Right lobe of liver (tissue), 6 donors: ENCODE data around the gene PEPD. TPM values are rescaled to one million over a fixed set of nuclear protein-coding genes. Genes with fewer than 3 reads are reported as not detected.

Source experiments
- ATAC-seq, 4 donors: fragments of 200-7000 bp; cut with Tn5 transposase; one replicate each; pipeline ENCODE4 v1.9.1; 2020; ENCODE audit warnings: mild to moderate bottlenecking in 4 of 4, moderate library complexity in 4 of 4
- DNase-seq, 3 donors: peaks; one replicate each; pipeline ENCODE4 v3.0.0-alpha.2; 2020
- H3K27ac ChIP-seq, 3 donors: fragments of 200-600 bp; one replicate each; pipeline ENCODE4 v1.8.0; 2022
- H3K27me3 ChIP-seq, 2 donors: fragments of 200-600 bp; one replicate each; pipeline ENCODE4 v1.8.0; 2022
- H3K36me3 ChIP-seq, 4 donors: fragments of 200-600 bp; sonication (generic) in 1 of 4; one replicate each; pipeline versions ENCODE4 v1.5.1 to v1.8.0; 2017 to 2022; ENCODE audit warnings: control low read depth in 1 of 4
- H3K4me1 ChIP-seq, 4 donors: fragments of 200-600 bp; sonication (generic) in 1 of 4; one replicate each; pipeline versions ENCODE4 v1.5.1 to v1.8.0; 2017 to 2022; ENCODE audit warnings: control low read depth in 1 of 4
- H3K4me3 ChIP-seq, 3 donors: fragments of 200-600 bp; one replicate each; pipeline ENCODE4 v1.8.0; 2022
- H3K9me3 ChIP-seq, 4 donors: fragments of 200-600 bp; sonication (generic) in 1 of 4; one replicate each; pipeline versions ENCODE4 v1.5.1 to v1.8.0; 2017 to 2022; ENCODE audit warnings: control low read depth in 1 of 4
- POLR2A ChIP-seq: fragments of 450-650 bp; IDR thresholded peaks from one replicate; pipeline ENCODE4 v1.6.1; 2017; ENCODE audit warnings: antibody characterized with exemption, mild to moderate bottlenecking
- WGBS: methylation state at CpG from one replicate; pipeline ENCODE4 v1.1.6; 2018; ENCODE audit warnings: low coverage, low lambda C conversion rate; ENCODE audit not compliant: insufficient coverage; ENCODE audit errors: missing lambda C conversion rate; 5-methylcytosine and 5-hydroxymethylcytosine counted together
- intact Hi-C, 2 donors: fragments of 100-400 bp; cut with DNase I; formaldehyde crosslinking; loops; one replicate each; pipeline versions ENCODE4 v1.11.2 to v1.14.1; 2022
- total RNA-seq, 6 experiments: library from RNA; depleted of rRNA in 2 of 6; stranded (reverse); fragments of >200 nt in 2 of 6; fragmentation: NEBNext Ultra II Directional in 3 of 6; extraction: Animal tissue kit (Norgen Biotek cat#: 25700) in 3 of 6; gene quantifications; one replicate each; pipeline versions ENCODE4 v1.1.0 to v1.2.4, GENCODE V29; 2016 to 2023
- TF ChIP-seq, protein P1 (sequence below), 4 donors: fragments of 200-600 bp in 3 of 4; fragments of 450-650 bp in 1 of 4; IDR thresholded peaks; one replicate each; pipeline versions ENCODE4 v1.5.1 to v1.8.0; 2016 to 2022; ENCODE audit warnings: antibody characterized with exemption in 4 of 4, mild to moderate bottlenecking in 2 of 4
- donor health status: DM: no; HTN: yes; CAD: no.
- donor health status: DM: no; HTN: no; CAD: no.
- donor health status: DM: no; HTN: no; CAD: no.
- donor health status: DM: no; HTN: yes; CAD: no.
- donor health status: DM: no; HTN: yes; CAD: no.

Gene PEPD
- total RNA-seq, 6 experiments from 2014 or later, result 121 to 261 (median 167) TPM

GRCh38 chr19:33461256-33462111 is 60.1 kb downstream of the PEPD start:
- TF ChIP-seq, protein P1, sequence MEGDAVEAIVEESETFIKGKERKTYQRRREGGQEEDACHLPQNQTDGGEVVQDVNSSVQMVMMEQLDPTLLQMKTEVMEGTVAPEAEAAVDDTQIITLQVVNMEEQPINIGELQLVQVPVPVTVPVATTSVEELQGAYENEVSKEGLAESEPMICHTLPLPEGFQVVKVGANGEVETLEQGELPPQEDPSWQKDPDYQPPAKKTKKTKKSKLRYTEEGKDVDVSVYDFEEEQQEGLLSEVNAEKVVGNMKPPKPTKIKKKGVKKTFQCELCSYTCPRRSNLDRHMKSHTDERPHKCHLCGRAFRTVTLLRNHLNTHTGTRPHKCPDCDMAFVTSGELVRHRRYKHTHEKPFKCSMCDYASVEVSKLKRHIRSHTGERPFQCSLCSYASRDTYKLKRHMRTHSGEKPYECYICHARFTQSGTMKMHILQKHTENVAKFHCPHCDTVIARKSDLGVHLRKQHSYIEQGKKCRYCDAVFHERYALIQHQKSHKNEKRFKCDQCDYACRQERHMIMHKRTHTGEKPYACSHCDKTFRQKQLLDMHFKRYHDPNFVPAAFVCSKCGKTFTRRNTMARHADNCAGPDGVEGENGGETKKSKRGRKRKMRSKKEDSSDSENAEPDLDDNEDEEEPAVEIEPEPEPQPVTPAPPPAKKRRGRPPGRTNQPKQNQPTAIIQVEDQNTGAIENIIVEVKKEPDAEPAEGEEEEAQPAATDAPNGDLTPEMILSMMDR (IDR thresholded peaks at IDR 0.05), result no peak
- no peak for TF ChIP-seq POLR2A
- Histone ChIP-seq H3K9me3 (no peaks in the 10 kb centered on the region), H3K36me3 (peaks cover 0 to 39% (median 20%) of the 10 kb centered on the region in 4 donors), H3K4me1 (no peaks in the 10 kb centered on the region), H3K4me3 (no peak overlapping the region), H3K27me3 (no peaks in the 10 kb centered on the region), H3K27ac (no peak overlapping the region)
- no peak for ATAC-seq
- intact Hi-C loops, result no loop called here
- DNase-seq, result peak in 1 of 3 donors; percentile 47
- WGBS, result 82% methylated on average over 2 of the region's 24 CpGs

DNA sequence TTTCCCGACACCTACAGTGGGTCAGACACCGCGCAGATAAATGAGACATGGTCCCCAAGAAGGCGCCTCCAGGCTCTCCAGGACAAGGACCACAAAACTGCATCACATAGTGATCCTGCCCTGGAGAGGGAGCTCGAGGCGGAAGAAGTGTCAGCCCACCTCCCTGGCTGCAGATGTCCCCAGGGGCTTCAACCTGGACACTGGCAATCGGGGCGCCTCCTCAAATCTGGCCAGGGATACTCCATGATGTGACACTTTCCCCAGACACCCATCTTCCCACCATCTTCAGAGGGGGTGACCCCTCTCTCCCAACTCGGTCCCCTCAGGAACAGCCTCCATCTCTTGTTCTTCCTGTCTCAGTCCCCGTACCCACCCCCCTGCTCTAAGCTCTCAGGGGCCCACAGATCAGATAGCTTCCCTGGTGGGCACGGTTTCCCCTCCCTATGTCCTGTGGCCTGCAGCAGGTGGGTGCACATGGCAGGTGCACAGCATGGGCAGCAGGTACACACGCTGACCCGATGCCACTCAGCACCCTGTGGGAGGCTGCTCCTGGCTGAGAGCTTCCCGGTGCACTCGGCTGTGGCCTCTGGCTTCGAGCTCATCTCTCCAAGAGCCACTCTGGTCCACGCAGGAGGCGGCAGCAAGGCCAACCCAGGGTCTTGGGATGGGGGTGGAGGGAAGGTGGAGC is 61.2 kb downstream of the PEPD start:
- DNase-seq (peak in 1 of 3 donors; percentile 46), ATAC-seq (no peak)
- Histone ChIP-seq H3K4me3 (no peak overlapping the region), H3K27ac (no peak overlapping the region), H3K4me1 (no peaks in the 10 kb centered on the region), H3K36me3 (peaks cover 0 to 40% (median 20%) of the 10 kb centered on the region in 4 donors), H3K9me3 (no peaks in the 10 kb centered on the region), H3K27me3 (no peaks in the 10 kb centered on the region)
- WGBS, result 88% methylated on average over 5 of the region's 18 CpGs
- TF ChIP-seq, protein P1 (IDR thresholded peaks at IDR 0.05), result no peak
- TF ChIP-seq POLR2A, result no peak
- intact Hi-C loops, result no loop called here

DNA sequence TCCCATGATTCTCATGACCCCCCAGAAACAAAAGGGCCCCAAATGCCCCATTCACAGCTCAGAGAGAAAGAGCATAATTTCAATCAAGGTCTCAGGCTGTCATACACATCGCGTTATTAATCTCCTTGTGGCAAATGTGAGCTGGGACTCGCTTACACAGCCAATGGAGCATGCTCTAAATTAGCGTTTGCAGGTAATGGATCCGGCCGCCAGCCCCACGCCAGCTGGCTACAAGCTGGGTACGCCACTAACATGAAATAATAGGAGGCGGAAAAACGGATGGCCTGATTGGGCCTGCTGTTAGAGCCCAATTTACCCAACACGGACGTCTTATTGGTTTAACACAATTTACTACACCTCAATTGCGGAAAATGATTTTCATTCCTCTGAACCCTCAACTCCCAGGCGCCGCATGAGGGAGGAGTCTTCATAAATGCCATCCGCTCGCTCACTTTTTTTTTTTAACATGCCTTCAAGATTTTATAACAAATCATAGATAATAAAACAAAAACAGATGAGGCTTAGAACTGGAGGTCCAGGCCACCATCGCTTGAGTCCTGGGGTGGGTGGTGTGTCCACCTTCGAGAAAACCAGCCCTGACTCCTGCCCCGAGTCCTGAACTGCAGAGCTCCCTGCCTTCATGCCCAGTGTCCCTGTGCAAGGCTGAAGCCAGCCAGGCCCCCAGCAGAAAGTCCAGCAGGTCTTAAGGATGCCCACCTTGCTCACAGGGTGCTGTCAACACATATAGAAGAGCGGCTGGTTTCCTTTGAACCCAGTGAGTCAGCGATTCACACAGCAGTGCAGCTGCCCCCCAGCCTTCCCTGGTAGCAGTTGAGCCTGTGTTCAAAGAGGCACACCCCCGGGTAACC is 62.1 kb downstream of the PEPD start:
- H3K4me1 ChIP-seq, result no peaks in the 10 kb centered on the region
- ATAC-seq, result no peak
- no peak overlapping the region for H3K27ac ChIP-seq
- TF ChIP-seq POLR2A, result no peak
- TF ChIP-seq, protein P1 (IDR thresholded peaks at IDR 0.05), result no peak
- H3K4me3 ChIP-seq, result no peak overlapping the region
- no peaks in the 10 kb centered on the region for H3K9me3 ChIP-seq
- H3K36me3 ChIP-seq, result peaks cover 0 to 40% (median 20%) of the 10 kb centered on the region in 4 donors
- 85% methylated on average over 17 of the region's 23 CpGs for WGBS
- intact Hi-C loops, result no loop called here
- no peaks in the 10 kb centered on the region for H3K27me3 ChIP-seq
- peak in 1 of 3 donors; percentile 46 for DNase-seq

GRCh38 chr19:33458807-33459206 is 62.8 kb downstream of the PEPD start:
- intact Hi-C loops, result no loop called here
- no peak overlapping the region for H3K27ac ChIP-seq
- WGBS, result 78% methylated on average over 3 of the region's 12 CpGs
- TF ChIP-seq, protein P1 (IDR thresholded peaks at IDR 0.05), result no peak
- TF ChIP-seq POLR2A, result no peak
- no peaks in the 10 kb centered on the region for H3K27me3 ChIP-seq
- no peak overlapping the region for H3K4me3 ChIP-seq
- ATAC-seq (no peak), DNase-seq (peak in 1 of 3 donors; percentile 22)
- H3K4me1 ChIP-seq, result no peaks in the 10 kb centered on the region
- H3K36me3 ChIP-seq, result peaks cover 0 to 35% (median 17%) of the 10 kb centered on the region in 4 donors
- H3K9me3 ChIP-seq, result no peaks in the 10 kb centered on the region
